NT2/D1 (cell line): Measurements from ENCODE around the gene C6orf15.

Experiments
- YY1 ChIP-seq: IDR thresholded peaks from 2 replicates; pipeline ENCODE4 v1.6.1; 2011; ENCODE audit not compliant: insufficient read length, insufficient read depth
- ZNF274 ChIP-seq: IDR thresholded peaks from 2 replicates; pipeline ENCODE4 v1.6.1; 2011; ENCODE audit warnings: mild to moderate bottlenecking, low read depth, low read length

DNA sequence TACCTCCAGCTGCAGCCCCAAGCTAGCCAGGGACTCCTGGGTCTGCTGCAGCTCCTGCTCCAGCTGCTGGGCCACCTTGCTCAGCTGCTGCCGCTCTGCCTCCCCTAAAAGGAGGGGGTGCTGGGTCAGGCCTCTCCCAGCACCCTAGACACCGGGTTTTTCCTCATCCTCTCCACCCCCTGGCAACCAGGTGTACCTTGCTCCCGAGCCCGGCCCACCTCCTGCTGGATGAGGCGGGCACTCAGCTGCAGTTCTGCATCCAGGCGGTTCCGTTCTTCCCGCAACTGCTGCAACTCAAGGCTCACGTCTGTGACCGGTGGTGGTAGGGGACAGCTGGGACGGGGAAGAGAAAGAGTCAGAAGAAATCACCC is 32.6 kb upstream of the C6orf15 start:
- no peak for TF ChIP-seq ZNF274
- no peak for TF ChIP-seq YY1
